Smooth muscle cell (in vitro differentiated cells): Measurements from ENCODE around the gene ADAMTSL1. TPM values are rescaled to one million over a fixed set of nuclear protein-coding genes. Genes with fewer than 3 reads are reported as not detected.

Experiments used
- DNase-seq: peaks from one replicate; lab custom pipeline; 2025; ENCODE audit not compliant: unreplicated experiment; lab: John Stamatoyannopoulos, UW
- H2AFZ ChIP-seq: fragments of 200-600 bp; sonication (generic); 2 replicates; pipeline ENCODE4 v1.6.0; 2016; ENCODE audit warnings: antibody characterized with exemption, low read depth, mild to moderate bottlenecking
- H3F3A ChIP-seq: fragments of 200-600 bp; sonication (generic); 2 replicates; pipeline ENCODE4 v1.6.0; 2017; ENCODE audit warnings: antibody characterized with exemption, low read depth
- H3K27ac ChIP-seq: fragments of 200-600 bp; sonication (generic); 2 replicates; pipeline ENCODE4 v1.5.1; 2016; ENCODE audit warnings: low read depth, mild to moderate bottlenecking
- H3K27me3 ChIP-seq: fragments of 200-600 bp; sonication (generic); 2 replicates; pipeline ENCODE4 v1.6.1; 2016; ENCODE audit warnings: low read depth, mild to moderate bottlenecking
- H3K36me3 ChIP-seq: fragments of 200-600 bp; sonication (generic); 2 replicates; pipeline ENCODE4 v1.5.1; 2016; ENCODE audit warnings: low read depth
- H3K4me1 ChIP-seq: fragments of 200-600 bp; sonication (generic); 2 replicates; pipeline ENCODE4 v1.5.1; 2016; ENCODE audit warnings: low read depth
- H3K4me2 ChIP-seq: fragments of 200-600 bp; sonication (generic); 2 replicates; pipeline ENCODE4 v1.6.0; 2016; ENCODE audit warnings: mild to moderate bottlenecking
- H3K4me3 ChIP-seq: fragments of 200-600 bp; sonication (generic); 2 replicates; pipeline ENCODE4 v1.5.1; 2016; ENCODE audit warnings: mild to moderate bottlenecking
- H3K79me2 ChIP-seq: fragments of 200-600 bp; sonication (generic); 2 replicates; pipeline ENCODE4 v1.6.0; 2016; ENCODE audit warnings: low read depth, mild to moderate bottlenecking
- H3K9ac ChIP-seq: fragments of 200-600 bp; sonication (generic); 2 replicates; pipeline ENCODE4 v1.6.0; 2016; ENCODE audit warnings: low read depth
- H3K9me3 ChIP-seq: fragments of 200-600 bp; sonication (generic); replicated peaks from 2 replicates; pipeline ENCODE4 v1.5.1; 2016; ENCODE audit warnings: low read depth
- H4K20me1 ChIP-seq: fragments of 200-600 bp; sonication (generic); 2 replicates; pipeline ENCODE4 v1.6.0; 2016; ENCODE audit warnings: low read depth
- WGBS: methylation state at CpG from one replicate; pipeline ENCODE4 v1.1.7; 2016; ENCODE audit warnings: low lambda C conversion rate; 5-methylcytosine and 5-hydroxymethylcytosine counted together
- polyA plus RNA-seq: library from polyadenylated mRNA; unstranded; fragments of >200 nt; fragmentation: Nextera tagmentation; extraction: Ambion mirVana; gene quantifications from 2 replicates; pipeline ENCODE4 v1.2.1, GENCODE V29; 2016
- total RNA-seq: library from RNA; depleted of rRNA; stranded (reverse); fragments of >200 nt; gene quantifications from 2 replicates; pipeline ENCODE4 v1.2.3, GENCODE V29; 2014
- TF ChIP-seq, protein P1 (sequence below): fragments of 200-600 bp; sonication (generic); IDR thresholded peaks from 2 replicates; pipeline ENCODE4 v1.5.1; 2017; ENCODE audit warnings: borderline replicate concordance, mild to moderate bottlenecking, antibody characterized with exemption; ENCODE audit not compliant: insufficient read depth, poor library complexity, severe bottlenecking

Gene ADAMTSL1
- total and polyA plus RNA-seq, 2 experiments from 2014 or later, result 4.3 to 4.4 TPM

DNA sequence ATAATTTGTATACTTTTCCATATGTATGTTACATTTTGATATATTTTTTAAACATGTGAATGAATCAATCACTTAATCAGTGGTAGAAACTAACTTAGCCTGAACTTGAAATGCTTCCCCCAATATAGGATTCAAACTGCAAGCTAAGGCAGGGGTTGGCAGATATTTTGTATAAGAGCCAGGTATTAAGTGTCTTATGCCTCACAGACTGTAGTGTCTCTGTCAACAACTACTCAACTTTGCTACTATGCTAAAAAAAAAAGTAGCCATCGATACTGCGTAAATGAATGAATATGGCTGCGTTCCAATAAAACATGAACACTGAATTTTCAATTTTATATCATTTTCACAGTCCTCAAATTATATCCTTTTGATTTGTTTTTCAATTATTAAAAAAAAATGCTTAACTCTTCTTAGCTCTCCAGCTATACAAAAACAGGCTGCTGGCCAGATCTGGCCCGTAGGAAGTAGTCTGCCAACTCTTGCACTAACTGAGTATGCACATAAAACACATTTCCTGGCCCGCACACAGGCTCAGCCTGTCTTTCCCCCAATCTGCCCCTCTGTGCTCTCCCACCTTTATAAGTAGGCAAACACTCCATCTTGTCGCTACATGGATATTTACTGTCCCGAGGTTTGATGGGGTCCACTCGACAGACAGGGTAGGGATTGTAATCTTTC lies 467.2 kb downstream of the ADAMTSL1 start:
- H3K27me3 ChIP-seq, result no peaks in the 10 kb centered on the region
- H3K9me3 ChIP-seq, result no peaks in the 10 kb centered on the region
- H3K4me2 ChIP-seq, result no peak overlapping the region
- H3F3A ChIP-seq, result no peaks in the 10 kb centered on the region
- TF ChIP-seq, protein P1, sequence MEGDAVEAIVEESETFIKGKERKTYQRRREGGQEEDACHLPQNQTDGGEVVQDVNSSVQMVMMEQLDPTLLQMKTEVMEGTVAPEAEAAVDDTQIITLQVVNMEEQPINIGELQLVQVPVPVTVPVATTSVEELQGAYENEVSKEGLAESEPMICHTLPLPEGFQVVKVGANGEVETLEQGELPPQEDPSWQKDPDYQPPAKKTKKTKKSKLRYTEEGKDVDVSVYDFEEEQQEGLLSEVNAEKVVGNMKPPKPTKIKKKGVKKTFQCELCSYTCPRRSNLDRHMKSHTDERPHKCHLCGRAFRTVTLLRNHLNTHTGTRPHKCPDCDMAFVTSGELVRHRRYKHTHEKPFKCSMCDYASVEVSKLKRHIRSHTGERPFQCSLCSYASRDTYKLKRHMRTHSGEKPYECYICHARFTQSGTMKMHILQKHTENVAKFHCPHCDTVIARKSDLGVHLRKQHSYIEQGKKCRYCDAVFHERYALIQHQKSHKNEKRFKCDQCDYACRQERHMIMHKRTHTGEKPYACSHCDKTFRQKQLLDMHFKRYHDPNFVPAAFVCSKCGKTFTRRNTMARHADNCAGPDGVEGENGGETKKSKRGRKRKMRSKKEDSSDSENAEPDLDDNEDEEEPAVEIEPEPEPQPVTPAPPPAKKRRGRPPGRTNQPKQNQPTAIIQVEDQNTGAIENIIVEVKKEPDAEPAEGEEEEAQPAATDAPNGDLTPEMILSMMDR, result no peak
- H2AFZ ChIP-seq, result no peak overlapping the region
- DNase-seq, result no peak
- H3K79me2 ChIP-seq, result no peaks in the 10 kb centered on the region
- no peak overlapping the region for H3K4me3 ChIP-seq
- no peak overlapping the region for H3K9ac ChIP-seq
- peaks cover 5% of the 10 kb centered on the region for H3K4me1 ChIP-seq
- 98% methylated on average over 8 of the region's 8 CpGs for WGBS
- H4K20me1 ChIP-seq, result no peaks in the 10 kb centered on the region
- H3K27ac ChIP-seq, result no peak overlapping the region
- no peaks in the 10 kb centered on the region for H3K36me3 ChIP-seq

DNA sequence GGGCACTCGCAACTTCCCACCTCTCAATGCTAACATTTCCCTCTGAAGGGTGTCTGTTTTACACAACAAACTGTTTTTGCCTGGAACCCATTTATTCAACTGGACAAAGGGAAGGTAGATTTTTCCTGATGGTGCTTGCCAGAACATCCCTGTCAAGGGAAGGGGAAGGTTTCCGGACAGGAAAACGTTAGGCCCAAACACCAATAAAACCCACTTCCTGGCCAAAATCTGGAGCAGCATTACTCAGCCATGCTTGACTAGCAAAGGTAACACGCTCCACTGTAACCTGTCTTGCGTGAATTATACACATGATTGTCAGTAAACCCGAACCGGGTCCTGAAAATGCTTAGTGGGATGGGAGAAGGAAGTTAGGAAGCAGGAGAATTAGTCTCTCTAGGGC lies 468.8 kb downstream of the ADAMTSL1 start:
- H2AFZ ChIP-seq, result no peak overlapping the region
- no peak overlapping the region for H3K4me2 ChIP-seq
- H3K36me3 ChIP-seq, result no peaks in the 10 kb centered on the region
- H3K9me3 ChIP-seq, result no peaks in the 10 kb centered on the region
- DNase-seq, result no peak
- WGBS, result 91% methylated on average over 7 of the region's 7 CpGs
- H3F3A ChIP-seq, result no peaks in the 10 kb centered on the region
- H4K20me1 ChIP-seq, result no peaks in the 10 kb centered on the region
- TF ChIP-seq, protein P1, result no peak
- no peak overlapping the region for H3K27ac ChIP-seq
- peaks cover 4% of the 10 kb centered on the region for H3K4me1 ChIP-seq
- no peak overlapping the region for H3K4me3 ChIP-seq
- no peaks in the 10 kb centered on the region for H3K27me3 ChIP-seq
- H3K9ac ChIP-seq, result no peak overlapping the region
- no peaks in the 10 kb centered on the region for H3K79me2 ChIP-seq

DNA sequence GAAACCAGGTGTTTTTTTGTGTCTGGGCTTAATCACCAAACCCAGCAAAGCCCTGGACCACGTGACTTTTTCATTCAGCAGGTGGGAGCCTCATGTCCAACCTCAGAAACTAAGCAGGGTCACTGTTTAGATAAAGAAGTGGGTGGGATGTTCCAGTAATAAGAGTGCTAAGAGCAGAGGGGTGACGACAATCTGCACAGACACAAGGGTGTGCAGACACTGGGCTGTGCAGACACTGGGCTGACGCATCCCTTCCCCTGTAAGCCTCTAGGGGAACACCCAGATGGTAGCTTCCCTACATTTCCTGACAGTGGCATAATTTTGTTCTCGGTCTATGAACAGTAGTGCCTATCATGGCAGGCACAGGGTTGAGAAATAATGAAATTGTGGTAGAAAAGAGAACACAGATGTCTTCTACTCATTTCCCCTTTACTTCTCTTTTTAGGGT lies 474.0 kb downstream of the ADAMTSL1 start:
- H3K27me3 ChIP-seq, result no peaks in the 10 kb centered on the region
- no peak overlapping the region for H2AFZ ChIP-seq
- H3K4me3 ChIP-seq, result no peak overlapping the region
- H3K9ac ChIP-seq, result no peak overlapping the region
- H3K27ac ChIP-seq, result no peak overlapping the region
- TF ChIP-seq, protein P1, result no peak
- H3K36me3 ChIP-seq, result no peaks in the 10 kb centered on the region
- H3K4me1 ChIP-seq, result no peaks in the 10 kb centered on the region
- no peaks in the 10 kb centered on the region for H3F3A ChIP-seq
- no peaks in the 10 kb centered on the region for H3K79me2 ChIP-seq
- WGBS, result 73% methylated on average over 4 of the region's 4 CpGs
- no peaks in the 10 kb centered on the region for H4K20me1 ChIP-seq
- H3K4me2 ChIP-seq, result no peak overlapping the region
- DNase-seq, result no peak
- H3K9me3 ChIP-seq, result no peaks in the 10 kb centered on the region

DNA sequence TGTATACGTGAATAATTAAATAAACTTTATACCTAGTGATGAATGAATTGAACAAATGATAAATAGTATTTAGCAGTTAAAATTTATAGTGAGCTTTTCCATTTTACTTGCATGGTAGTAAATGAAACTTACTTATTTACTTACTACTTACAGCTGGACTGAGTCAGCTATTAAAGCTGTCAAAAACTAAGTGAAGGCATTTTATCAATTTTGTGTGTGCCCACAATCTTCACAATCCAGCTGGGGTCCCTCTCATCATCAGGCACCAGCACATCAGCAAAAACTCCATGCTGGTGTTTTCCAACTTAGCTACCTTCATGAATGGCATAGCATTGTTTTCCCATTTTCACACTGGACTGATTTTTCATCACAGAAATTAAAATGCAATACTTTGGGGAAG lies 478.0 kb downstream of the ADAMTSL1 start:
- H3K4me3 ChIP-seq, result no peak overlapping the region
- no peak overlapping the region for H3K4me2 ChIP-seq
- H2AFZ ChIP-seq, result no peak overlapping the region
- no peaks in the 10 kb centered on the region for H3F3A ChIP-seq
- H4K20me1 ChIP-seq, result no peaks in the 10 kb centered on the region
- 81% methylated on average over 1 of the region's 1 CpG for WGBS
- H3K27me3 ChIP-seq, result no peaks in the 10 kb centered on the region
- H3K79me2 ChIP-seq, result no peaks in the 10 kb centered on the region
- no peak overlapping the region for H3K27ac ChIP-seq
- no peaks in the 10 kb centered on the region for H3K9me3 ChIP-seq
- no peaks in the 10 kb centered on the region for H3K36me3 ChIP-seq
- no peak overlapping the region for H3K9ac ChIP-seq
- no peak for DNase-seq
- TF ChIP-seq, protein P1, result no peak
- H3K4me1 ChIP-seq, result no peaks in the 10 kb centered on the region
